ENCODE data around the gene LMO1. TPM values are rescaled to one million over a fixed set of nuclear protein-coding genes. Genes with fewer than 3 reads are reported as not detected.

Gene LMO1
- total RNA-seq, 3 donors from 2014 or later (not counting 1 experiment from before 2014, with no cell fraction given) = not detected

DNA sequence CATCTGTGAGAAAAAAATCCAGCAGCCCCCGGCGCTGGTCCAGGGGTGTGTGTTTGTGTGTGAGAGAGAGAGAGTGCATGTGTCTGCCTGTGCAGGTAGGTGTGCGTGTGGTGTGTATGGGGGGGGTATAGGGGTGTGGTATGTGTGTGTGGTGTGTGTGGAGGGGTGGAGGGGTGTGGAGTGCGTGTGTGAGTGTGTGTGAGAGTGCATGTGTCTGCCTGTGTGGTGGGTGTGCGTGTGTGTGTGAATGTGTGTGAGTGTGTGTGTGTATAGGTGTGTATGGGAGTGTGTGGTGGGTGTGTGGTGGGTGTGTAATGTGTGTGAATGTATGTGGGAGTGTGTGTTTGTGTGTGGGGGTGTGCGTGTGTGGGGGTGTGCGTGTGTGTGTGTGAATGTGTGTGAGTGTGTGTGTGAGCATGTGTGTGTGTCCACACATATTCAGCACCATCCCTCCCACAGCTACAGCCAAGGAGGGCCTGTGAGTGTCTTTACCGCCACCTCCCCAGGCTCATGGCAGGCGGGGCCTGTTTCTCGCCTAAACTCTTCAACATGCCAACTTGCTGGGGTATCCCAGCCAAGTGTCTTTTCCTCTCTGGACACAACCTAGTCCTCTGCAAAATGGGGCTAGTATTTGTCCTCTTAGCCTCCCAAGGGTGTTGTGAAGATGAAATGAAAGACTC, 11.9 kb downstream of the LMO1 start:
- no peak overlapping the region for H3K27ac ChIP-seq (ENCODE audit: low read length)
- Mint-ChIP-seq H3K27me3 (ENCODE audit: low read depth in 2 of 2) (peaks cover 6 to 8% of the 10 kb centered on the region in 2 donors), H3K27ac (no peak overlapping the region), H3K4me1 (no peaks in the 10 kb centered on the region), H3K4me3 (no peak overlapping the region), H3K36me3 (no peaks in the 10 kb centered on the region), H3K9me3 (no peaks in the 10 kb centered on the region)
- H3K4me1 ChIP-seq (ENCODE audit: control insufficient read depth, insufficient read depth, low read length) = no peaks in the 10 kb centered on the region
- TF ChIP-seq, protein P1, sequence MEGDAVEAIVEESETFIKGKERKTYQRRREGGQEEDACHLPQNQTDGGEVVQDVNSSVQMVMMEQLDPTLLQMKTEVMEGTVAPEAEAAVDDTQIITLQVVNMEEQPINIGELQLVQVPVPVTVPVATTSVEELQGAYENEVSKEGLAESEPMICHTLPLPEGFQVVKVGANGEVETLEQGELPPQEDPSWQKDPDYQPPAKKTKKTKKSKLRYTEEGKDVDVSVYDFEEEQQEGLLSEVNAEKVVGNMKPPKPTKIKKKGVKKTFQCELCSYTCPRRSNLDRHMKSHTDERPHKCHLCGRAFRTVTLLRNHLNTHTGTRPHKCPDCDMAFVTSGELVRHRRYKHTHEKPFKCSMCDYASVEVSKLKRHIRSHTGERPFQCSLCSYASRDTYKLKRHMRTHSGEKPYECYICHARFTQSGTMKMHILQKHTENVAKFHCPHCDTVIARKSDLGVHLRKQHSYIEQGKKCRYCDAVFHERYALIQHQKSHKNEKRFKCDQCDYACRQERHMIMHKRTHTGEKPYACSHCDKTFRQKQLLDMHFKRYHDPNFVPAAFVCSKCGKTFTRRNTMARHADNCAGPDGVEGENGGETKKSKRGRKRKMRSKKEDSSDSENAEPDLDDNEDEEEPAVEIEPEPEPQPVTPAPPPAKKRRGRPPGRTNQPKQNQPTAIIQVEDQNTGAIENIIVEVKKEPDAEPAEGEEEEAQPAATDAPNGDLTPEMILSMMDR (IDR thresholded peaks at IDR 0.05) = no peak
- intact Hi-C loops (cut with micrococcal nuclease) = no loop called here
- H3K4me3 ChIP-seq (ENCODE audit: low read length) = no peak overlapping the region
- DNase-seq (no peak), ATAC-seq (no peak)
- H3K36me3 ChIP-seq (ENCODE audit: control insufficient read depth, insufficient read depth, low read length) = no peaks in the 10 kb centered on the region
- H3K9me3 ChIP-seq (ENCODE audit: control insufficient read depth, insufficient read depth, low read length) = no peaks in the 10 kb centered on the region
- WGBS (ENCODE audit: insufficient coverage) = 92% methylated on average over 8 of the region's 10 CpGs
- H3K27me3 ChIP-seq (ENCODE audit: control insufficient read depth, insufficient read depth, low read length) = no peaks in the 10 kb centered on the region

DNA sequence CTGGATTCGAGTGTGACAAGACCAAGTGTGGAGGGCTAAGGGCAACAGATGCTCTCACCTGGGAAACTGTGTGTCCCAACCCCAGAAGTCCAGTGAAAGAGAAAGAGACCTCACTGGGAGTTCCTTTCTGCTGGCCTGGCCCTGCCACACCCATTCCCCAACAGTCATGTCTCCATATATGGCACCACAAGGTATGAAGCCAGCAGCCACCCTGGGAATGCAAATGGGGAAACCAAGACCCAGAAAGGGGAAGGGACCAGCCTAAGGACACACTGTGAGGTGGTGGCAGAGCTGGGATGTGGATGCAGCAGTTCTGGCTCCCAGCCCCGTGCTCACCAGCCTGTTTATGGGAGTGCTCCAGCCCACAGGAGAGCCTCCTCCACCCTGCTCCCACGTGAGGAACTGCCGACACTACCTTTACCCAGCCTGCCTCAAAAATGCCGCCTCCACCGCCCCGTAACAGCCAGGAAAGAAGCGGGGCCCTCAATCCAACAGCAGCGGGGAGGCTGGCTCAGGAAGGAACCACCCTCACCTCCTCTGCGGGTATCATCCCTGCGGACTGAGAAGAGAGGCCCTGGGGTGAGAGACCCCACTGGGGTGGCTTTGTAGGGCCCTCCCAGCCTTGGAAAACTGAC, 12.6 kb downstream of the LMO1 start:
- Mint-ChIP-seq H3K4me1 (no peaks in the 10 kb centered on the region), H3K27me3 (ENCODE audit: low read depth in 2 of 2) (peaks cover 6 to 10% of the 10 kb centered on the region in 2 donors), H3K4me3 (no peak overlapping the region), H3K9me3 (no peaks in the 10 kb centered on the region), H3K27ac (no peak overlapping the region), H3K36me3 (no peaks in the 10 kb centered on the region)
- H3K9me3 ChIP-seq (ENCODE audit: control insufficient read depth, insufficient read depth, low read length) = no peaks in the 10 kb centered on the region
- no peaks in the 10 kb centered on the region for H3K36me3 ChIP-seq (ENCODE audit: control insufficient read depth, insufficient read depth, low read length)
- no peak for DNase-seq
- no peaks in the 10 kb centered on the region for H3K4me1 ChIP-seq (ENCODE audit: control insufficient read depth, insufficient read depth, low read length)
- TF ChIP-seq, protein P1 (IDR thresholded peaks at IDR 0.05) = no peak
- 90% methylated on average over 11 of the region's 11 CpGs for WGBS (ENCODE audit: insufficient coverage)
- no peak overlapping the region for H3K4me3 ChIP-seq (ENCODE audit: low read length)
- H3K27ac ChIP-seq (ENCODE audit: low read length) = no peak overlapping the region
- H3K27me3 ChIP-seq (ENCODE audit: control insufficient read depth, insufficient read depth, low read length) = no peaks in the 10 kb centered on the region
- ATAC-seq = no peak
- intact Hi-C loops (cut with micrococcal nuclease) = no loop called here

- TF ChIP-seq, protein P1 (IDR thresholded peaks at IDR 0.05) = no peak
- H3K4me3 ChIP-seq (ENCODE audit: low read length) = no peak overlapping the region
- 62% methylated on average over 5 of the region's 5 CpGs for WGBS (ENCODE audit: insufficient coverage)
- H3K27ac ChIP-seq (ENCODE audit: low read length) = no peak overlapping the region
- Mint-ChIP-seq H3K9me3 (no peaks in the 10 kb centered on the region), H3K4me3 (no peak overlapping the region), H3K27me3 (ENCODE audit: low read depth in 2 of 2) (peaks cover 6 to 16% of the 10 kb centered on the region in 2 donors), H3K4me1 (no peaks in the 10 kb centered on the region), H3K27ac (no peak overlapping the region), H3K36me3 (no peaks in the 10 kb centered on the region)
- intact Hi-C loops (cut with micrococcal nuclease) = no loop called here
- DNase-seq = no peak
- H3K4me1 ChIP-seq (ENCODE audit: control insufficient read depth, insufficient read depth, low read length) = no peaks in the 10 kb centered on the region
- no peak for ATAC-seq
- no peaks in the 10 kb centered on the region for H3K9me3 ChIP-seq (ENCODE audit: control insufficient read depth, insufficient read depth, low read length)
- H3K36me3 ChIP-seq (ENCODE audit: control insufficient read depth, insufficient read depth, low read length) = no peaks in the 10 kb centered on the region
- no peaks in the 10 kb centered on the region for H3K27me3 ChIP-seq (ENCODE audit: control insufficient read depth, insufficient read depth, low read length)
Measured at GRCh38 chr11:8250434-8250833, 13.2 kb downstream of the LMO1 start.
